ENCODE data around the gene CELF5. TPM values are rescaled to one million over a fixed set of nuclear protein-coding genes. Genes with fewer than 3 reads are reported as not detected.

The CELF5 gene
- total and polyA plus RNA-seq, 2 experiments from 2014 or later = 5.6 to 10.6 TPM

- Mint-ChIP-seq H3K36me3 (ENCODE audit: low read depth) (peaks cover 9% of the 10 kb centered on the region), H3K27me3 (ENCODE audit: insufficient read depth, low read depth, poor library complexity) (peaks cover 7% of the 10 kb centered on the region), H3K9me3 (peaks cover 7% of the 10 kb centered on the region; the same call in 2 of the 3 replicates), H3K4me3 (no peak overlapping the region; the same call in 2 of the 3 replicates), H3K4me1 (no peaks in the 10 kb centered on the region; the same call in 2 of the 3 replicates), H3K27ac (no peak overlapping the region)
- Histone ChIP-seq H3K9me2 (ENCODE audit: insufficient read depth) (no peaks in the 10 kb centered on the region), H3K4me1 (ENCODE audit: insufficient read depth) (peaks cover 3% of the 10 kb centered on the region; the same call in 1 of the 2 replicates), H3K27me3 (ENCODE audit: insufficient read depth) (peaks cover 11% of the 10 kb centered on the region), H3K79me2 (replicated peaks; ENCODE audit: insufficient read depth) (no peaks in the 10 kb centered on the region), H2AFZ (no peak overlapping the region), H3K36me3 (ENCODE audit: insufficient read depth) (no peaks in the 10 kb centered on the region), H4K20me1 (replicated peaks; ENCODE audit: insufficient read depth) (peaks cover 4% of the 10 kb centered on the region), H3K27ac (ENCODE audit: low read depth) (no peak overlapping the region), H3K4me2 (no peak overlapping the region), H3F3A (replicated peaks; ENCODE audit: low read depth) (no peaks in the 10 kb centered on the region), H3K4me3 (no peak overlapping the region)
- DNase-seq (ENCODE audit: low spot score) (no peak), ATAC-seq (no peak)
- TF ChIP-seq NANOG (IDR thresholded peaks at IDR 0.05; ENCODE audit: borderline replicate concordance) (no peak), POLR2AphosphoS5 (IDR thresholded peaks at IDR 0.05; ENCODE audit: low read depth) (no peak), ZNF331 (CRISPR knock-in tag; IDR thresholded peaks at IDR 0.05; ENCODE audit: low read depth) (no peak), STAT1 (IDR thresholded peaks at IDR 0.05; ENCODE audit: unreplicated experiment) (no peak), EZH2 (IDR thresholded peaks at IDR 0.05; ENCODE audit: low read depth, unreplicated experiment) (no peak), CREB1 (CRISPR knock-in tag; IDR thresholded peaks at IDR 0.05; ENCODE audit: low read depth) (no peak)
- TF ChIP-seq, protein P1, sequence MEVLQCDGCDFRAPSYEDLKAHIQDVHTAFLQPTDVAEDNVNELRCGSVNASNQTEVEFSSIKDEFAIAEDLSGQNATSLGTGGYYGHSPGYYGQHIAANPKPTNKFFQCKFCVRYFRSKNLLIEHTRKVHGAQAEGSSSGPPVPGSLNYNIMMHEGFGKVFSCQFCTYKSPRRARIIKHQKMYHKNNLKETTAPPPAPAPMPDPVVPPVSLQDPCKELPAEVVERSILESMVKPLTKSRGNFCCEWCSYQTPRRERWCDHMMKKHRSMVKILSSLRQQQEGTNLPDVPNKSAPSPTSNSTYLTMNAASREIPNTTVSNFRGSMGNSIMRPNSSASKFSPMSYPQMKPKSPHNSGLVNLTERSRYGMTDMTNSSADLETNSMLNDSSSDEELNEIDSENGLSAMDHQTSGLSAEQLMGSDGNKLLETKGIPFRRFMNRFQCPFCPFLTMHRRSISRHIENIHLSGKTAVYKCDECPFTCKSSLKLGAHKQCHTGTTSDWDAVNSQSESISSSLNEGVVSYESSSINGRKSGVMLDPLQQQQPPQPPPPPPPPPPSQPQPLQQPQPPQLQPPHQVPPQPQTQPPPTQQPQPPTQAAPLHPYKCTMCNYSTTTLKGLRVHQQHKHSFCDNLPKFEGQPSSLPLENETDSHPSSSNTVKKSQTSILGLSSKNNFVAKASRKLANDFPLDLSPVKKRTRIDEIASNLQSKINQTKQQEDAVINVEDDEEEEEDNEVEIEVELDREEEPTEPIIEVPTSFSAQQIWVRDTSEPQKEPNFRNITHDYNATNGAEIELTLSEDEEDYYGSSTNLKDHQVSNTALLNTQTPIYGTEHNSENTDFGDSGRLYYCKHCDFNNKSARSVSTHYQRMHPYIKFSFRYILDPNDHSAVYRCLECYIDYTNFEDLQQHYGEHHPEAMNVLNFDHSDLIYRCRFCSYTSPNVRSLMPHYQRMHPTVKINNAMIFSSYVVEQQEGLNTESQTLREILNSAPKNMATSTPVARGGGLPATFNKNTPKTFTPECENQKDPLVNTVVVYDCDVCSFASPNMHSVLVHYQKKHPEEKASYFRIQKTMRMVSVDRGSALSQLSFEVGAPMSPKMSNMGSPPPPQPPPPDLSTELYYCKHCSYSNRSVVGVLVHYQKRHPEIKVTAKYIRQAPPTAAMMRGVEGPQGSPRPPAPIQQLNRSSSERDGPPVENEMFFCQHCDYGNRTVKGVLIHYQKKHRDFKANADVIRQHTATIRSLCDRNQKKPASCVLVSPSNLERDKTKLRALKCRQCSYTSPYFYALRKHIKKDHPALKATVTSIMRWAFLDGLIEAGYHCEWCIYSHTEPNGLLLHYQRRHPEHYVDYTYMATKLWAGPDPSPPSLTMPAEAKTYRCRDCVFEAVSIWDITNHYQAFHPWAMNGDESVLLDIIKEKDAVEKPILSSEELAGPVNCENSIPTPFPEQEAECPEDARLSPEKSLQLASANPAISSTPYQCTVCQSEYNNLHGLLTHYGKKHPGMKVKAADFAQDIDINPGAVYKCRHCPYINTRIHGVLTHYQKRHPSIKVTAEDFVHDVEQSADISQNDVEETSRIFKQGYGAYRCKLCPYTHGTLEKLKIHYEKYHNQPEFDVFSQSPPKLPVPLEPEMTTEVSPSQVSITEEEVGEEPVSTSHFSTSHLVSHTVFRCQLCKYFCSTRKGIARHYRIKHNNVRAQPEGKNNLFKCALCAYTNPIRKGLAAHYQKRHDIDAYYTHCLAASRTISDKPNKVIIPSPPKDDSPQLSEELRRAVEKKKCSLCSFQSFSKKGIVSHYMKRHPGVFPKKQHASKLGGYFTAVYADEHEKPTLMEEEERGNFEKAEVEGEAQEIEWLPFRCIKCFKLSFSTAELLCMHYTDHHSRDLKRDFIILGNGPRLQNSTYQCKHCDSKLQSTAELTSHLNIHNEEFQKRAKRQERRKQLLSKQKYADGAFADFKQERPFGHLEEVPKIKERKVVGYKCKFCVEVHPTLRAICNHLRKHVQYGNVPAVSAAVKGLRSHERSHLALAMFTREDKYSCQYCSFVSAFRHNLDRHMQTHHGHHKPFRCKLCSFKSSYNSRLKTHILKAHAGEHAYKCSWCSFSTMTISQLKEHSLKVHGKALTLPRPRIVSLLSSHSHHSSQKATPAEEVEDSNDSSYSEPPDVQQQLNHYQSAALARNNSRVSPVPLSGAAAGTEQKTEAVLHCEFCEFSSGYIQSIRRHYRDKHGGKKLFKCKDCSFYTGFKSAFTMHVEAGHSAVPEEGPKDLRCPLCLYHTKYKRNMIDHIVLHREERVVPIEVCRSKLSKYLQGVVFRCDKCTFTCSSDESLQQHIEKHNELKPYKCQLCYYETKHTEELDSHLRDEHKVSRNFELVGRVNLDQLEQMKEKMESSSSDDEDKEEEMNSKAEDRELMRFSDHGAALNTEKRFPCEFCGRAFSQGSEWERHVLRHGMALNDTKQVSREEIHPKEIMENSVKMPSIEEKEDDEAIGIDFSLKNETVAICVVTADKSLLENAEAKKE (CRISPR knock-in tag; IDR thresholded peaks at IDR 0.05) = no peak
Observed at GRCh38 chr19:3266092-3266693, 41.7 kb downstream of the CELF5 start.

Measured in GM23338 (cell line).